Astrocyte of the cerebellum (primary cell): Measurements from ENCODE around the gene SHISA8.

Source experiments
- DNase-seq: peaks from one replicate; pipeline ENCODE4 v3.0.0-alpha.2; 2011; ENCODE audit warnings: low read depth
- H3K4me3 ChIP-seq: 2 replicates; pipeline ENCODE4 v1.5.1; 2011; ENCODE audit warnings: mild to moderate bottlenecking, low read depth, low read length, moderate library complexity
- CTCF ChIP-seq: IDR thresholded peaks from 2 replicates; pipeline ENCODE4 v1.5.1; 2012; ENCODE audit warnings: low read length, low read depth, moderate library complexity, mild to moderate bottlenecking; ENCODE audit errors: missing control alignments
- in situ Hi-C: cut with HindIII; loops from 2 replicates; pipeline ENCODE4 v1.10.0; 2017; ENCODE audit warnings: low sequenced_read_pairs

The SHISA8 gene

GRCh38 chr22:41933411-41934177, 18.7 kb upstream of the SHISA8 start:
- no peak for DNase-seq

DNA sequence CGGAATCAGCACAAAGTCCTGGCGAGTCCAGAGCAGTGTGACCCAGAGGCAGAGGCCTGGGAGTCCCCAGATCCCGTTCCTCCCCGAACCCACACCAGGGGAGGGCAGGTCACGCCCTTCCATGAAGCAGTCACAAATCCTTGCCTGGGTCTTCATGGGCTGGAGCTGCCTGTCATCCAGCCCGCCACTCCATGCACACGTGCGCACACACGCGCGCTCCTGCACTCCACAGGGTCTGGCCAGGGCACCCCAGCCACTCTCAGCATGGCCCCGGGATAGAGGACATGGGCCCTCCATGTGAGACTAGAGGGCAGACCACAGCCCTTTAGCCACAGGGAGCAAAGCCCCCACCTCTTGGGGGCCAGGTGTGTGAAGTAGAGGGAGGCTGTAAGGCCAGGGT, 17.5 kb upstream of the SHISA8 start:
- TF ChIP-seq CTCF = no peak
- no peak overlapping the region for H3K4me3 ChIP-seq
- in situ Hi-C loops = loop anchor here (10.0 kb wide), 1 partner anchor 98 kb away; the partner anchor contains the start of gene SREBF2
- no peak for DNase-seq

More at GRCh38 chr22:41933411-41934177, 18.7 kb upstream of the SHISA8 start:
- in situ Hi-C loops = loop anchor here (10.0 kb wide), 1 partner anchor 99 kb away; the partner anchor contains the start of gene SREBF2
- H3K4me3 ChIP-seq = no peak overlapping the region
- no peak for TF ChIP-seq CTCF

- no peak for DNase-seq
- no peak overlapping the region for H3K4me3 ChIP-seq
- no peak for TF ChIP-seq CTCF
- in situ Hi-C loops = loop anchor here (10.0 kb wide), 1 partner anchor 97 kb away; the partner anchor contains the start of gene SREBF2
Observed at GRCh38 chr22:41931701-41932269, 16.9 kb upstream of the SHISA8 start.

DNA sequence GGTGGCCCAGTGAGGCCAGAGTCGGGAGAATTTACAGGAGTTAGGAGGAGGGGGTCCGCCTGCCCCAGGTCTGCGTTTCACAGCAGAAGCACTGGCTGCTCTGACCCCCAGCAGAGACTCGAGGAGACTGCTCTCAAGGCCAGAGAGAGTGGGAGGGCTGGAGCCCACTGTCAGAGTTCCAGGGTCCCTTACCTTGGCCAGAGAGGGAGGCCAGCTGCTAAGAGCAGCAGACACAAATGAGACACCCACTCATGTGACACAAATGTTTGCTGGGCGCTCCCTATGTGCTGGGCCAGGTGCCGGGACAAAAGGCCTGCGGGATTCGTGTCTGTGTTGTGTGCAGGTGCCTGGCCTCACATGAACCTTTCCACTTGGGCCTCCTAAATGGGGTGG, 14.5 kb upstream of the SHISA8 start:
- no peak overlapping the region for H3K4me3 ChIP-seq
- TF ChIP-seq CTCF = no peak
- no peak for DNase-seq
- in situ Hi-C loops = no loop called here

DNA sequence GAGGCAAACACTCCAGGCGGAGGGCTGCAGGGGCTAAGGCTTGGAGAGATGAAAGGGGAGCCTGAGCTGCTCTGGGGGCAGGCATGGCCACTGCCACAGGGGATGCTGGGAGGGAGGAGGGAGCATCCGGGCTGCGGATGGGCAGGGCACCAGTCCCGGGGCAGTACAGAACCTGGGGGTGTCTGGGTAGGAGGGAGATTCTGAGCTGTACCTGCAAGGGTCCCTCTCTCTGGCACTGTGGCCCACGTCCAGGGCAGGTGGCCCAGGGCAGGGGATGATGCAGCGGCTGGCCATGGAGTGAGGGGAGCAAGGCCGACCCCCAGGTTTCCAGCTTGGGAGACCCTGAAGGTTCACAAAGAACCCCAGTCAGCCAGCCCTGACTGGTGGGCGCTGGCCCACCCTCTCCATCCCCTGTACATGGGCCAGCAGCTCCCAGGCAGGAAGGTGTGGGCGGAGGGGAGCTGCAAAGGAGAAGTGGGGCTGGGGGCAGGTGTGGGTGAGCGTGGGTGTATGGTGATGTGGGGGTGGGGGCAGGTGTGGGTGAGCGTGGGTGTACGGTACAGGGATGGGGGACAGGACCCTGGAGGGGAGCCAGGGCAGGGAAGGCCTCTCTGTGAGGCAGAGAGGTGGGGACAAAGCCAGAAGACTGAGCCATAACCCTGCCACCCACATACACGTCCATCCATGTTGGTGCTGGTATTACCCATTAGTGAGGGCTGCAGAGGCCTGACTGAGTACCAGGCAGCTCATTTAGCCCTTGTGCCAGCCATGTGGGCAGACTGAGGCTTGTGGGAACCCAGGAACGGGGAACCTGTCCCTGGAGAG, 13.9 kb upstream of the SHISA8 start:
- no peak for TF ChIP-seq CTCF
- in situ Hi-C loops = no loop called here
- DNase-seq = no peak
- H3K4me3 ChIP-seq = no peak overlapping the region

DNA sequence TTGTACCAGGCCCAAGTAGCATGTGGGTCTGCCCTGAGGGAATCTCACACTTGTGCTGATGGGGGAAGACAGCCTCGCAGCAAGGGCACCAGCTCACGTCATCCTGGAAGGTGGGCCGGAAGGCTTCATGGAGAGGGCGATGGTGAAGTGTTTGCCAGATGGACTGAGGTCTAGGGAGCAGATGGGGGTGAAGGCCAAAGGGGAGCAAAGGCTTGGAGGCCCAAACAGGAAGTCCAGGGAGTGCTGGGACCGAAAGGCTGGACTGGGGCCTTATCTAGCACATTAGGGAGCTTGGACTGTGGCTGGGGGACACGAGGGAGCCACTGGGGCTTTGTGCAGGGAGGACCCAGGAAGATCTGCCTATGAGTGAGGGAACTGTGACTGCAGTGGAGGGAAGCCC, 12.9 kb upstream of the SHISA8 start:
- H3K4me3 ChIP-seq = no peak overlapping the region
- in situ Hi-C loops = no loop called here
- no peak for TF ChIP-seq CTCF
- no peak for DNase-seq
